Subcutaneous adipose tissue (tissue), 4 donors: ENCODE data around the gene DMD. TPM values are rescaled to one million over a fixed set of nuclear protein-coding genes. Genes with fewer than 3 reads are reported as not detected.

Source experiments
- total RNA-seq, 4 donors: library from RNA; depleted of rRNA; stranded (reverse); fragments of >200 nt; gene quantifications; one replicate each; pipeline ENCODE4 v1.1.0, GENCODE V29; 2016
- TF ChIP-seq, protein P1 (sequence below): fragments of 450-650 bp; IDR thresholded peaks from one replicate; pipeline ENCODE4 v1.5.1; 2016; ENCODE audit warnings: low read depth, mild to moderate bottlenecking, control low read depth, antibody characterized with exemption, moderate library complexity

The DMD gene
- total RNA-seq, 4 donors from 2014 or later, result 35.7 to 87.2 (median 72.1) TPM

DNA sequence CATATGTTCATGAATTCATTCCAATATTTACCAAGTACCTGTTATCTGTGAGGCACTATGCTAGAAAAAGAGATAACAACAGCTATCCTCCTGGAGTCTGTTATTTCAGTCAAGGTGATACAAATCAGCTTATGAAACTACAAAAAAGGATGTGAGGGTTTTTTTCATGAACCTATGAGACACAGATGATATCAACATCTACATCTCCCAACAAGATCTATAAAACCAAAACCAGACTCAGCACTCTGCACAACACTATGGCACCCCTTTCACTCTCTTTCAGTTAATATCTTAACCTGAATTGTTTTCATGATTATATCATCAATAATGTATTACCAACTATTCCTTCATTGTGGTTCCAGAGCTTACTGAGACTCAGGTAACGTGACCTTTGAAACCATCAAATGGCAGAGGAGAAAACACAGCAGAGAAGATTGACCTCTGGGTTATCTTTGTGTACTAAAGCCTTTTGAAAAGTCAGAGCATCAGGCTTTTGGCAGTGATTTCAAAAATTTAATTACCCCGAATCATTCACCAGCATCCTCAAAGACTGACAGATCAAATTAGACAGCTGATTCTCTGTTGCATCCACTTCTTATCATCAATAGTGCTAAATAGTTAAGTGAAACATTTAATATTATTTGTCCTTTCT is 1894.9 kb downstream of the DMD start:
- TF ChIP-seq, protein P1, sequence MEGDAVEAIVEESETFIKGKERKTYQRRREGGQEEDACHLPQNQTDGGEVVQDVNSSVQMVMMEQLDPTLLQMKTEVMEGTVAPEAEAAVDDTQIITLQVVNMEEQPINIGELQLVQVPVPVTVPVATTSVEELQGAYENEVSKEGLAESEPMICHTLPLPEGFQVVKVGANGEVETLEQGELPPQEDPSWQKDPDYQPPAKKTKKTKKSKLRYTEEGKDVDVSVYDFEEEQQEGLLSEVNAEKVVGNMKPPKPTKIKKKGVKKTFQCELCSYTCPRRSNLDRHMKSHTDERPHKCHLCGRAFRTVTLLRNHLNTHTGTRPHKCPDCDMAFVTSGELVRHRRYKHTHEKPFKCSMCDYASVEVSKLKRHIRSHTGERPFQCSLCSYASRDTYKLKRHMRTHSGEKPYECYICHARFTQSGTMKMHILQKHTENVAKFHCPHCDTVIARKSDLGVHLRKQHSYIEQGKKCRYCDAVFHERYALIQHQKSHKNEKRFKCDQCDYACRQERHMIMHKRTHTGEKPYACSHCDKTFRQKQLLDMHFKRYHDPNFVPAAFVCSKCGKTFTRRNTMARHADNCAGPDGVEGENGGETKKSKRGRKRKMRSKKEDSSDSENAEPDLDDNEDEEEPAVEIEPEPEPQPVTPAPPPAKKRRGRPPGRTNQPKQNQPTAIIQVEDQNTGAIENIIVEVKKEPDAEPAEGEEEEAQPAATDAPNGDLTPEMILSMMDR, result no peak

GRCh38 chrX:31314921-31315320 is 1896.4 kb downstream of the DMD start:
- TF ChIP-seq, protein P1, result no peak

GRCh38 chrX:31307952-31308351 is 1903.4 kb downstream of the DMD start:
- TF ChIP-seq, protein P1, result no peak

DNA sequence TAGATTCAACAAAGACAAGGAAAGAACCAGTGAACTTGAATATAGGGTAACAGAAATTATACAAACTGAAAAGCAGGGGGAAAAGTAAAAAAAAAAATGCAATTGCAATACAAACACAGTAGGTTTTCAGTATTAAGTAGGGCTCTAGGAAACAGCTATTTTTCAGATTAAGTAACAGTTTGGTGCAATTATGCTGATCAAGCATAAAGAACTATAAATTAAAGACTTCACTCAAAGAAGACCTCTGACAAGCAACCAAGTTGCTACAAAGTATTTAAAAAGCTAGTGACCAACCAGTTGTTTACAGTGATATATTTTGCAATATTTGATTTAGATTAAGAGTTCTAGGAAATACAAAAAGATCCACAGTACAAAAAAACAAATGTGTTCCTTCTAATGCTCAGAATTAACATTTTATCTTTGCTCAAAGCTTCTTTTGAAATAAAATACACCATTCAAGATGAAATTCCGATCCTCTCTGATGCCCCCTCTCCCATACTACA is 1908.7 kb downstream of the DMD start:
- TF ChIP-seq, protein P1, result no peak

DNA sequence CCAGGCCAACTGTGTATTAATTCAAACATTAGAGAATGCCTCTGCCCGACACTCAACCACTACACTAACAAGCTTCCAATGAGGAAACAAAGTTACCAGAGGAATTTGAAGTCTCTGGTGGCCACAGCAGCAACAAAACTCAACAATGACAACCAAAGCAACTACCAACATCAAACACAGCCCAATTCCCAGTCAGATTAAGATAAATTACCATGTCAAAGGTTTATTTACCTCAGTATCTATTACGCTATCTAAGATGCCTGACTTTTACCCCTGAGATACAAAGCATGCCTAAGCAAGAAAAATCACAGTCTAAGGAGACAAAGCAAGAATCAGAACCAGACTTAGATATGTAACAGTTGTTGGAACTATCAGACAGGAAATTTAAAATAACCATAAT is 1909.4 kb downstream of the DMD start:
- TF ChIP-seq, protein P1, result no peak

DNA sequence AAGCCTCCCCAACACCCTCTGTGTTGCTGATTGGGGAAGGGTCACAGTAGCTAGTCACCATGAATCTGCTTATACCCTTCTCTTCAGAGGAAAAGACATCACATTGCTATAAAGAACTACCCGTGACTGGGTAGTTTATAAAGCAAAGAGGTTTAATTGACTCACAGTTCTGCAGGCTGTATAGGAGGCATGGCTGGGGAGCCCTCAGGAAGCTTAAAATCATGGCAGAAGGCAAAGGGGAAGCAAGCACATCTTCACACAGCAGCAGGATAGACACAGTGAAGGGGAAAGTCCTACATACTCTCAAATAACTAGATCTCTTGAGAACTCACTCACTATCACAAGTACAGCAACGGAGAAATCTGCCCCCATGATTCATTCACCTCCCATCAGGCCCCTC is 1910.1 kb downstream of the DMD start:
- TF ChIP-seq, protein P1, result no peak

DNA sequence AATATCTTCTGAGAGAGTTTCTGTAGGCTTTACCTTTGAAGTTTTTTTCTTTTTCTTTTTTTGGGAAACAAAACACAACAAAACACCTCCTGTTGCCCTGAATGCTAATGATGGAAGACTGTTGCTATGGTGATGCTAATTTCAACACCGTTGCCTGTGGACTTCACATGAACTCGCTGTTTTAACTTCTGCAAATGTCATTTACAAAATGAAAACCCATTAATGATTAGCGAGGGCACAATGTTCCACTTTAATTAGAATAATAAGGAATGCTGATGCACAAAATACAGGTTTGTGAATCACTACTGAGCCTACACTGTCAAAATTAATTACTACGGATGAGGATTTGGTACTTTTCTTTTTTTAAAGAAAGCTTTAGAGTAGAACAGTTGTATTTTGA is 1912.4 kb downstream of the DMD start:
- TF ChIP-seq, protein P1, result no peak
